HEK293 (cell line): ENCODE data around the gene GBF1.

Source experiments
- CTCF ChIA-PET: fragments of 350-600 bp; formaldehyde crosslinking; extraction: SDS; loops from one replicate; lab custom pipeline; 2021; ENCODE audit warnings: antibody characterized with exemption; lab: Yijun Ruan, JAX
- POLR2A ChIA-PET: fragments of 300-600 bp; formaldehyde crosslinking; extraction: SDS; loops from one replicate; lab custom pipeline; 2020; ENCODE audit warnings: antibody characterized with exemption, inconsistent platforms; lab: Yijun Ruan, JAX
- H3K27ac ChIP-seq: fragments of 200-500 bp; sonication (Bioruptor generic); 2 replicates; pipeline ENCODE4 v1.5.1; 2014; ENCODE audit warnings: low read depth, low read length, control low read depth, inconsistent platforms; ENCODE audit errors: extremely low read depth
- H3K36me3 ChIP-seq, 2 experiments: fragments of 200-500 bp in 1 of 2; sonication (Bioruptor generic) in 1 of 2; 1 replicate in 1 of 2; 2 replicates in 1 of 2; pipeline ENCODE4 v1.5.1; 2014 to 2017; ENCODE audit warnings: inconsistent platforms in 2 of 2, low read length in 2 of 2; ENCODE audit not compliant: control insufficient read depth in 2 of 2, insufficient read depth in 1 of 2
- H3K4me1 ChIP-seq: fragments of 200-500 bp; sonication (Bioruptor generic); 2 replicates; pipeline ENCODE4 v1.5.1; 2014; ENCODE audit warnings: mild to moderate bottlenecking, low read length, inconsistent platforms; ENCODE audit not compliant: control insufficient read depth, insufficient read depth
- H3K4me3 ChIP-seq: 2 replicates; pipeline ENCODE4 v1.5.1; 2011; ENCODE audit warnings: low read depth, mild to moderate bottlenecking, control low read depth, low read length, moderate library complexity
- H3K9me3 ChIP-seq: fragments of 200-500 bp; sonication (Bioruptor generic); 2 replicates; pipeline ENCODE4 v1.5.1; 2014; ENCODE audit warnings: low read depth, low read length, inconsistent platforms; ENCODE audit not compliant: control insufficient read depth, insufficient read depth
- GLI4 ChIP-seq: fragments of 450-650 bp; formaldehyde crosslinking; IDR thresholded peaks from 2 replicates; pipeline ENCODE4 v1.5.1; 2016; ENCODE audit warnings: missing biosample characterization, missing genetic modification characterization
- KLF1 ChIP-seq: fragments of 450-650 bp; formaldehyde crosslinking; IDR thresholded peaks from 2 replicates; pipeline ENCODE4 v1.5.1; 2016; ENCODE audit warnings: missing biosample characterization, missing genetic modification characterization
- MEIS1 ChIP-seq: sonication (generic); formaldehyde crosslinking; IDR thresholded peaks from 2 replicates; pipeline ENCODE4 v1.8.1; 2022; ENCODE audit warnings: missing genetic modification reagents, mild to moderate bottlenecking, borderline replicate concordance
- MZF1 ChIP-seq: fragments of 450-650 bp; formaldehyde crosslinking; IDR thresholded peaks from 2 replicates; pipeline ENCODE4 v1.5.1; 2017; ENCODE audit warnings: missing biosample characterization, missing genetic modification characterization, borderline replicate concordance
- SP7 ChIP-seq: fragments of 450-650 bp; formaldehyde crosslinking; IDR thresholded peaks from 2 replicates; pipeline ENCODE4 v1.5.1; 2016; ENCODE audit warnings: missing biosample characterization, missing genetic modification characterization
- TCF7L2 ChIP-seq: IDR thresholded peaks from 2 replicates; pipeline ENCODE4 v1.6.1; 2011; ENCODE audit warnings: low read depth, mild to moderate bottlenecking, inconsistent platforms, low read length, moderate library complexity, borderline replicate concordance
- ZBTB20 ChIP-seq: fragments of 450-650 bp; formaldehyde crosslinking; IDR thresholded peaks from 2 replicates; pipeline ENCODE4 v1.5.1; 2016; ENCODE audit warnings: missing biosample characterization, missing genetic modification characterization
- ZBTB21 ChIP-seq: fragments of 450-650 bp; formaldehyde crosslinking; IDR thresholded peaks from 2 replicates; pipeline ENCODE4 v1.5.1; 2017; ENCODE audit warnings: missing biosample characterization, missing genetic modification characterization
- ZBTB48 ChIP-seq: fragments of 450-650 bp; formaldehyde crosslinking; IDR thresholded peaks from 2 replicates; pipeline ENCODE4 v1.5.1; 2016; ENCODE audit warnings: missing biosample characterization, missing genetic modification characterization
- ZNF132 ChIP-seq: fragments of 450-650 bp; formaldehyde crosslinking; IDR thresholded peaks from 2 replicates; pipeline ENCODE4 v1.5.1; 2017; ENCODE audit warnings: missing biosample characterization, missing genetic modification characterization, borderline replicate concordance
- ZNF133 ChIP-seq: fragments of 450-650 bp; formaldehyde crosslinking; IDR thresholded peaks from 2 replicates; pipeline ENCODE4 v1.5.1; 2016; ENCODE audit warnings: missing biosample characterization, missing genetic modification characterization
- ZNF19 ChIP-seq: fragments of 450-650 bp; formaldehyde crosslinking; IDR thresholded peaks from 2 replicates; pipeline ENCODE4; 2016; ENCODE audit warnings: missing biosample characterization, missing genetic modification characterization, low read depth
- ZNF23 ChIP-seq: fragments of 450-650 bp; formaldehyde crosslinking; IDR thresholded peaks from 2 replicates; pipeline ENCODE4 v1.5.1; 2016; ENCODE audit warnings: missing biosample characterization, missing genetic modification characterization, borderline replicate concordance
- ZNF24 ChIP-seq: fragments of 450-650 bp; formaldehyde crosslinking; IDR thresholded peaks from 2 replicates; pipeline ENCODE4 v1.5.1; 2016; ENCODE audit warnings: missing biosample characterization, missing genetic modification characterization
- ZNF335 ChIP-seq: fragments of 450-650 bp; formaldehyde crosslinking; conservative IDR thresholded peaks from 2 replicates; pipeline ENCODE4 v1.5.1; 2016; ENCODE audit warnings: missing biosample characterization, missing genetic modification characterization
- ZNF404 ChIP-seq: fragments of 450-650 bp; formaldehyde crosslinking; IDR thresholded peaks from 2 replicates; pipeline ENCODE4 v1.5.1; 2017; ENCODE audit warnings: missing biosample characterization, missing genetic modification characterization
- ZNF473 ChIP-seq: fragments of 450-650 bp; formaldehyde crosslinking; IDR thresholded peaks from 2 replicates; pipeline ENCODE4 v1.5.1; 2017; ENCODE audit warnings: missing biosample characterization, missing genetic modification characterization
- ZNF560 ChIP-seq: fragments of 450-650 bp; formaldehyde crosslinking; IDR thresholded peaks from 2 replicates; pipeline ENCODE4 v1.5.1; 2017; ENCODE audit warnings: missing biosample characterization, missing genetic modification characterization, borderline replicate concordance
- ZNF561 ChIP-seq: fragments of 450-650 bp; IDR thresholded peaks from 2 replicates; pipeline ENCODE4 v1.5.1; 2018; ENCODE audit warnings: missing biosample characterization, missing genetic modification characterization, borderline replicate concordance
- ZNF585B ChIP-seq: fragments of 450-650 bp; formaldehyde crosslinking; IDR thresholded peaks from 2 replicates; pipeline ENCODE4 v1.5.1; 2016; ENCODE audit warnings: missing biosample characterization, missing genetic modification characterization
- ZNF629 ChIP-seq: fragments of 450-650 bp; formaldehyde crosslinking; IDR thresholded peaks from 2 replicates; pipeline ENCODE4 v1.5.1; 2017; ENCODE audit warnings: missing biosample characterization, missing genetic modification characterization
- ZNF654 ChIP-seq: fragments of 450-650 bp; formaldehyde crosslinking; IDR thresholded peaks from 2 replicates; pipeline ENCODE4 v1.5.1; 2016; ENCODE audit warnings: low read depth, missing biosample characterization, missing genetic modification characterization
- ZNF677 ChIP-seq: fragments of 450-650 bp; IDR thresholded peaks from 2 replicates; pipeline ENCODE4 v1.5.0; 2018; ENCODE audit warnings: missing biosample characterization, mild to moderate bottlenecking, missing genetic modification characterization, moderate library complexity
- TF ChIP-seq, protein P1 (sequence below): fragments of 450-650 bp; formaldehyde crosslinking; IDR thresholded peaks from 2 replicates; pipeline ENCODE4 v1.5.1; 2017; ENCODE audit warnings: missing biosample characterization, missing genetic modification characterization
- TF ChIP-seq, protein P2 (sequence below): fragments of 450-650 bp; formaldehyde crosslinking; conservative IDR thresholded peaks from 2 replicates; pipeline ENCODE4 v1.5.1; 2016; ENCODE audit warnings: low read depth, missing biosample characterization, missing genetic modification characterization
- TF ChIP-seq, protein P3 (sequence below): fragments of 450-650 bp; IDR thresholded peaks from 2 replicates; pipeline ENCODE4 v1.5.1; 2018; ENCODE audit warnings: missing biosample characterization, missing genetic modification characterization
- TF ChIP-seq, protein P4 (sequence below): fragments of 450-650 bp; formaldehyde crosslinking; IDR thresholded peaks from 2 replicates; pipeline ENCODE4 v1.5.1; 2017; ENCODE audit warnings: missing biosample characterization, missing genetic modification characterization

Gene GBF1

DNA sequence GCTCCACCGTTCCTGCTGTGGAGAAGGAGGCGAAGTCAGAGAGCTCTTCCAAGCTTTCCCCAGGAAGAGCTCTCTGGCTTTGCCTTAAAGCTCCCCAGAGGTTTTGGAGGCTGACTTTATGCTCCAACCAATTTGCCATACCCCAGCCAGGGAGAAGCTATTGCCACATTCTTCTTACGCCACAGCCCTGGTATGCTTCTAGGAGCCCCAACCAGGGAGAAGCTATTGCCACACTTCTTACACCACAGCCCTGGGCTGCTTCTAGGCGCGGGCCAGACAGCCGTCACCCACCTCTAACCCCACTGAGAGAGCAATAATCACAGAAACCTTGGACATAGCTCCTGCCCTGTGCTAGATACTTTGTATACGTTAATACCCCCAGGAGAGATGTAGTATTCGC lies 18.3 kb upstream of the GBF1 start:
- H3K4me3 ChIP-seq: no peak overlapping the region
- POLR2A ChIA-PET: no interaction called here
- no peaks in the 10 kb centered on the region for H3K9me3 ChIP-seq
- TF ChIP-seq ZNF677 (tag by site-specific recombination): no peak
- no peak for TF ChIP-seq ZNF473
- no peak for TF ChIP-seq ZNF654 (tag by site-specific recombination)
- TF ChIP-seq ZNF133 (tag by site-specific recombination): no peak
- TF ChIP-seq ZNF561 (tag by site-specific recombination): no peak
- TF ChIP-seq ZNF19: no peak
- no peak for TF ChIP-seq TCF7L2
- no peak for TF ChIP-seq SP7 (tag by site-specific recombination)
- TF ChIP-seq ZBTB48: no peak
- no peak for TF ChIP-seq ZNF23 (tag by site-specific recombination)
- TF ChIP-seq, protein P1, sequence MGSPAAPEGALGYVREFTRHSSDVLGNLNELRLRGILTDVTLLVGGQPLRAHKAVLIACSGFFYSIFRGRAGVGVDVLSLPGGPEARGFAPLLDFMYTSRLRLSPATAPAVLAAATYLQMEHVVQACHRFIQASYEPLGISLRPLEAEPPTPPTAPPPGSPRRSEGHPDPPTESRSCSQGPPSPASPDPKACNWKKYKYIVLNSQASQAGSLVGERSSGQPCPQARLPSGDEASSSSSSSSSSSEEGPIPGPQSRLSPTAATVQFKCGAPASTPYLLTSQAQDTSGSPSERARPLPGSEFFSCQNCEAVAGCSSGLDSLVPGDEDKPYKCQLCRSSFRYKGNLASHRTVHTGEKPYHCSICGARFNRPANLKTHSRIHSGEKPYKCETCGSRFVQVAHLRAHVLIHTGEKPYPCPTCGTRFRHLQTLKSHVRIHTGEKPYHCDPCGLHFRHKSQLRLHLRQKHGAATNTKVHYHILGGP (tag by site-specific recombination): no peak
- H3K27ac ChIP-seq: no peak overlapping the region
- H3K36me3 ChIP-seq: no peaks in the 10 kb centered on the region
- H3K4me1 ChIP-seq: peaks cover 7% of the 10 kb centered on the region
- CTCF ChIA-PET: interaction anchor here (0.6 to 17.5 kb wide), 8 partner anchors 58 to 503 kb away, joined by 3 to 531 read pairs (median 4); no protein-coding TSS in a partner anchor

- Histone ChIP-seq H3K36me3 (no peaks in the 10 kb centered on the region), H3K27ac (peak overlapping the region; percentile 77), H3K4me3 (peak overlapping the region; percentile 53), H3K9me3 (no peaks in the 10 kb centered on the region), H3K4me1 (peaks cover 7% of the 10 kb centered on the region)
- POLR2A ChIA-PET: interaction anchor here (0.6 to 3.0 kb wide), 21 partner anchors 11 to 415 kb away, joined by 3 to 11 read pairs (median 4); partner anchors contain the start of genes CUEDC2, FBXL15, GBF1 and PITX3
- CTCF ChIA-PET: interaction anchor here (0.5 to 17.5 kb wide), 57 partner anchors 8 to 503 kb away, joined by 3 to 531 read pairs (median 4); partner anchors contain the start of genes ARL3, FBXL15, GBF1 and NOLC1
- TF ChIP-seq ZNF560 (tag by site-specific recombination) (no peak), ZBTB21 (tag by site-specific recombination) (0 out of 2 replicates have a peak, but pooled peaks have one; percentile 9), ZNF473 (no peak), ZBTB20 (tag by site-specific recombination) (peak; percentile 72; the same call in 1 of the 2 replicates), ZNF335 (tag by site-specific recombination) (no peak), ZNF132 (no peak), ZNF404 (no peak), ZNF585B (no peak), ZNF629 (tag by site-specific recombination) (peak; percentile 77; the same call in 1 of the 2 replicates), GLI4 (no peak), ZNF24 (tag by site-specific recombination) (no peak), KLF1 (no peak), MZF1 (0 out of 2 replicates have a peak, but pooled peaks have one; percentile 44), MEIS1 (no peak)
- TF ChIP-seq, protein P2, sequence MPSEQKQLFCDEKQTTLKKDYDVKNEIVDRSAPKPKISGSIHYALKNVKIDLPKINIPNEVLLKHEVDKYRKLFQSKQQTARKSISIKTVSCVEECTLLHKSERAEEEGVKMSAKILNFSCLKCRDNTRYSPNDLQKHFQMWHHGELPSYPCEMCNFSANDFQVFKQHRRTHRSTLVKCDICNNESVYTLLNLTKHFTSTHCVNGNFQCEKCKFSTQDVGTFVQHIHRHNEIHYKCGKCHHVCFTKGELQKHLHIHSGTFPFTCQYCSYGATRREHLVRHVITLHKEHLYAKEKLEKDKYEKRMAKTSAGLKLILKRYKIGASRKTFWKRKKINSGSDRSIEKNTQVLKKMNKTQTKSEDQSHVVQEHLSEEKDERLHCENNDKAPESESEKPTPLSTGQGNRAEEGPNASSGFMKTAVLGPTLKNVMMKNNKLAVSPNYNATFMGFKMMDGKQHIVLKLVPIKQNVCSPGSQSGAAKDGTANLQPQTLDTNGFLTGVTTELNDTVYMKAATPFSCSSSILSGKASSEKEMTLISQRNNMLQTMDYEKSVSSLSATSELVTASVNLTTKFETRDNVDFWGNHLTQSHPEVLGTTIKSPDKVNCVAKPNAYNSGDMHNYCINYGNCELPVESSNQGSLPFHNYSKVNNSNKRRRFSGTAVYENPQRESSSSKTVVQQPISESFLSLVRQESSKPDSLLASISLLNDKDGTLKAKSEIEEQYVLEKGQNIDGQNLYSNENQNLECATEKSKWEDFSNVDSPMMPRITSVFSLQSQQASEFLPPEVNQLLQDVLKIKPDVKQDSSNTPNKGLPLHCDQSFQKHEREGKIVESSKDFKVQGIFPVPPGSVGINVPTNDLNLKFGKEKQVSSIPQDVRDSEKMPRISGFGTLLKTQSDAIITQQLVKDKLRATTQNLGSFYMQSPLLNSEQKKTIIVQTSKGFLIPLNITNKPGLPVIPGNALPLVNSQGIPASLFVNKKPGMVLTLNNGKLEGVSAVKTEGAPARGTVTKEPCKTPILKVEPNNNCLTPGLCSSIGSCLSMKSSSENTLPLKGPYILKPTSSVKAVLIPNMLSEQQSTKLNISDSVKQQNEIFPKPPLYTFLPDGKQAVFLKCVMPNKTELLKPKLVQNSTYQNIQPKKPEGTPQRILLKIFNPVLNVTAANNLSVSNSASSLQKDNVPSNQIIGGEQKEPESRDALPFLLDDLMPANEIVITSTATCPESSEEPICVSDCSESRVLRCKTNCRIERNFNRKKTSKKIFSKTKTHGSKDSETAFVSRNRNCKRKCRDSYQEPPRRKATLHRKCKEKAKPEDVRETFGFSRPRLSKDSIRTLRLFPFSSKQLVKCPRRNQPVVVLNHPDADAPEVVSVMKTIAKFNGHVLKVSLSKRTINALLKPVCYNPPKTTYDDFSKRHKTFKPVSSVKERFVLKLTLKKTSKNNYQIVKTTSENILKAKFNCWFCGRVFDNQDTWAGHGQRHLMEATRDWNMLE (tag by site-specific recombination): 0 out of 2 replicates have a peak, but pooled peaks have one; percentile 17
- TF ChIP-seq, protein P3, sequence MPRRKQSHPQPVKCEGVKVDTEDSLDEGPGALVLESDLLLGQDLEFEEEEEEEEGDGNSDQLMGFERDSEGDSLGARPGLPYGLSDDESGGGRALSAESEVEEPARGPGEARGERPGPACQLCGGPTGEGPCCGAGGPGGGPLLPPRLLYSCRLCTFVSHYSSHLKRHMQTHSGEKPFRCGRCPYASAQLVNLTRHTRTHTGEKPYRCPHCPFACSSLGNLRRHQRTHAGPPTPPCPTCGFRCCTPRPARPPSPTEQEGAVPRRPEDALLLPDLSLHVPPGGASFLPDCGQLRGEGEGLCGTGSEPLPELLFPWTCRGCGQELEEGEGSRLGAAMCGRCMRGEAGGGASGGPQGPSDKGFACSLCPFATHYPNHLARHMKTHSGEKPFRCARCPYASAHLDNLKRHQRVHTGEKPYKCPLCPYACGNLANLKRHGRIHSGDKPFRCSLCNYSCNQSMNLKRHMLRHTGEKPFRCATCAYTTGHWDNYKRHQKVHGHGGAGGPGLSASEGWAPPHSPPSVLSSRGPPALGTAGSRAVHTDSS (tag by site-specific recombination): no peak
- TF ChIP-seq, protein P4, sequence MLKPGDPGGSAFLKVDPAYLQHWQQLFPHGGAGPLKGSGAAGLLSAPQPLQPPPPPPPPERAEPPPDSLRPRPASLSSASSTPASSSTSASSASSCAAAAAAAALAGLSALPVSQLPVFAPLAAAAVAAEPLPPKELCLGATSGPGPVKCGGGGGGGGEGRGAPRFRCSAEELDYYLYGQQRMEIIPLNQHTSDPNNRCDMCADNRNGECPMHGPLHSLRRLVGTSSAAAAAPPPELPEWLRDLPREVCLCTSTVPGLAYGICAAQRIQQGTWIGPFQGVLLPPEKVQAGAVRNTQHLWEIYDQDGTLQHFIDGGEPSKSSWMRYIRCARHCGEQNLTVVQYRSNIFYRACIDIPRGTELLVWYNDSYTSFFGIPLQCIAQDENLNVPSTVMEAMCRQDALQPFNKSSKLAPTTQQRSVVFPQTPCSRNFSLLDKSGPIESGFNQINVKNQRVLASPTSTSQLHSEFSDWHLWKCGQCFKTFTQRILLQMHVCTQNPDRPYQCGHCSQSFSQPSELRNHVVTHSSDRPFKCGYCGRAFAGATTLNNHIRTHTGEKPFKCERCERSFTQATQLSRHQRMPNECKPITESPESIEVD (tag by site-specific recombination): no peak
These were observed 15.5 kb upstream of the GBF1 start for GRCh38 chr10:102229810-102230263.
